Stomach (tissue), 4 donors: ENCODE measurements around the gene PHF21A.

Experiments
- CTCF ChIP-seq, 7 experiments: fragments of 450-650 bp in 4 of 7; fragments of 200-600 bp in 3 of 7; sonication (generic) in 3 of 7; IDR thresholded peaks; one replicate each; pipeline ENCODE4 v1.5.1; 2016 to 2019; ENCODE audit warnings: antibody characterized with exemption in 7 of 7, control low read depth in 2 of 7, mild to moderate bottlenecking in 1 of 7
- POLR2A ChIP-seq, 4 donors: fragments of 450-650 bp; IDR thresholded peaks; one replicate each; pipeline ENCODE4 v1.6.1; 2016; ENCODE audit warnings: antibody characterized with exemption in 4 of 4, control low read depth in 2 of 4, mild to moderate bottlenecking in 1 of 4, moderate library complexity in 1 of 4
- POLR2AphosphoS5 ChIP-seq, 3 donors: sonication (generic); formaldehyde crosslinking; IDR thresholded peaks; one replicate each; pipeline ENCODE4 v1.6.1; 2016; ENCODE audit warnings: antibody characterized with exemption in 3 of 3

- no peak for TF ChIP-seq CTCF (IDR thresholded peaks at IDR 0.05)
- no peak for TF ChIP-seq POLR2AphosphoS5 (IDR thresholded peaks at IDR 0.05)
- TF ChIP-seq POLR2A (IDR thresholded peaks at IDR 0.05), result no peak
These were observed 9.2 kb upstream of the PHF21A start for GRCh38 chr11:46130286-46130940.
